GM23338 (cell line): ENCODE results near the gene TMEM87B. TPM values are rescaled to one million over a fixed set of nuclear protein-coding genes. Genes with fewer than 3 reads are reported as not detected.

ENCODE experiments used
- polyA plus RNA-seq: library from polyadenylated mRNA; unstranded; fragments of >200 nt; fragmentation: Nextera tagmentation; extraction: Ambion mirVana; gene quantifications from 2 replicates; pipeline ENCODE4 v1.2.1, GENCODE V29; 2016
- total RNA-seq: library from RNA; depleted of rRNA; stranded (reverse); fragments of >200 nt; shearing (Covaris generic); gene quantifications from 2 replicates; pipeline ENCODE4 v1.2.3, GENCODE V29; 2014; rRNA removed

The TMEM87B gene
- total and polyA plus RNA-seq, 2 experiments from 2014 or later, result 7.0 to 15.4 TPM

Other genes with a start within 250 kb of the TMEM87B start
- gene ANAPC1, start 171.1 kb upstream of the TMEM87B start, total RNA-seq, result 148 and 175 TPM in 2 replicates
- 14.0 and 17.8 TPM in 2 replicates for gene ANAPC1, start 171.1 kb upstream of the TMEM87B start, polyA plus RNA-seq
- 8.7 and 9.0 TPM in 2 replicates for gene MERTK, start 156.7 kb upstream of the TMEM87B start, total RNA-seq
- gene MERTK, start 156.7 kb upstream of the TMEM87B start, polyA plus RNA-seq, result 2.4 and 3.0 TPM in 2 replicates
- gene FBLN7, start 83.1 kb downstream of the TMEM87B start, total RNA-seq, result 1.4 TPM in 1 of 2 replicates, not detected in the other
- gene FBLN7, start 83.1 kb downstream of the TMEM87B start, polyA plus RNA-seq, result 0.14 and 0.16 TPM in 2 replicates
- 3.0 and 13.3 TPM in 2 replicates for gene ZC3H8, start 199.8 kb downstream of the TMEM87B start, total RNA-seq
- 42.8 and 49.1 TPM in 2 replicates for gene ZC3H8, start 199.8 kb downstream of the TMEM87B start, polyA plus RNA-seq
- gene ZC3H6, start 220.3 kb downstream of the TMEM87B start, total RNA-seq, result 6.3 and 8.0 TPM in 2 replicates
- gene ZC3H6, start 220.3 kb downstream of the TMEM87B start, polyA plus RNA-seq, result 4.7 and 4.9 TPM in 2 replicates